Measurements from ENCODE around the gene SPATA9.

The SPATA9 gene

GRCh38 chr5:95613514-95613913 is 69.3 kb downstream of the SPATA9 start:
- no peak for DNase-seq

- no peak for DNase-seq
Measured at GRCh38 chr5:95611396-95611795, 71.4 kb downstream of the SPATA9 start.

- DNase-seq: no peak
Measured at GRCh38 chr5:95610546-95610945, 72.2 kb downstream of the SPATA9 start.

GRCh38 chr5:95609711-95610110 is 73.1 kb downstream of the SPATA9 start:
- DNase-seq: no peak
